ENCODE results near the gene NR1D2. TPM values are rescaled to one million over a fixed set of nuclear protein-coding genes. Genes with fewer than 3 reads are reported as not detected.

The NR1D2 gene
- total RNA-seq, 1 experiment from 2014 or later, result 9.5 TPM

DNA sequence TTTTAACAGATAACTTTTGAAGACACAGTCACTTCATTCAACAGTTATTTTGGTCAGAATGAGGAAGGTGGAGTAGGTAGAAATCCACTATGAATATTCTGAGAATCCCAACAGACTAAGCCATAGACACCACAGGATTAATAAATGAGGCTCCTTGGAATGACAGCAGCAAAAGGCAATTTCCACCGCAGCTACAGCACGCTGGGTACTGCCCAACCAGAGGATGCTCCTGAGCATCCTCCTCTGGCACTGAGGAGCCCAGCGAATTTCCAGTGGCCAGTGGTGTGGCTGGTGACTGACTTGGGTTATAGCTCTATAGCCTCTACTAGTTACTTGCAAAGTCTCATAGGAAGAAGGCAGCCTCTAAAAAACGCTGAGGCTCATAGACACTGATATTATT lies 3.6 kb upstream of the NR1D2 start:
- Histone ChIP-seq H3K4me3 (ENCODE audit: low read depth in 2 of 2, low read length in 2 of 2) (no peak overlapping the region), H3K27ac (ENCODE audit: low read length) (no peak overlapping the region), H3K4me1 (ENCODE audit: control insufficient read depth, insufficient read depth, low read length) (peaks cover 7% of the 10 kb centered on the region), H3K36me3 (ENCODE audit: control insufficient read depth, insufficient read depth, low read length) (no peaks in the 10 kb centered on the region; the same call in 1 of the 2 replicates), H3K27me3 (ENCODE audit: control insufficient read depth, insufficient read depth, low read length) (no peaks in the 10 kb centered on the region), H3K9me3 (ENCODE audit: control insufficient read depth, insufficient read depth, low read depth, low read length) (no peaks in the 10 kb centered on the region)
- no peak for ATAC-seq
- in situ Hi-C loops (cut with HindIII; ENCODE audit: low pct_unique_long_range_greater_than_20kb, low sequenced_read_pairs), result no loop called here
- intact Hi-C loops (cut with micrococcal nuclease; ENCODE audit: unreplicated experiment), result no loop called here
- CTCF ChIA-PET, result no interaction called here
- DNase-seq (ENCODE audit: low read depth, low spot score), result no peak
- no TSS peak for BruUV-seq (replicated peaks)
- TF ChIP-seq CTCF (IDR thresholded peaks at IDR 0.05) (no peak), POLR2AphosphoS5 (IDR thresholded peaks at IDR 0.05; ENCODE audit: low read depth, low read length) (no peak), TCF7L2 (IDR thresholded peaks at IDR 0.05; ENCODE audit: low read depth, low read length) (no peak), SIN3A (IDR thresholded peaks at IDR 0.05; ENCODE audit: borderline replicate concordance, insufficient read depth, low read depth, low read length) (no peak)
- TF ChIP-seq, protein P1, sequence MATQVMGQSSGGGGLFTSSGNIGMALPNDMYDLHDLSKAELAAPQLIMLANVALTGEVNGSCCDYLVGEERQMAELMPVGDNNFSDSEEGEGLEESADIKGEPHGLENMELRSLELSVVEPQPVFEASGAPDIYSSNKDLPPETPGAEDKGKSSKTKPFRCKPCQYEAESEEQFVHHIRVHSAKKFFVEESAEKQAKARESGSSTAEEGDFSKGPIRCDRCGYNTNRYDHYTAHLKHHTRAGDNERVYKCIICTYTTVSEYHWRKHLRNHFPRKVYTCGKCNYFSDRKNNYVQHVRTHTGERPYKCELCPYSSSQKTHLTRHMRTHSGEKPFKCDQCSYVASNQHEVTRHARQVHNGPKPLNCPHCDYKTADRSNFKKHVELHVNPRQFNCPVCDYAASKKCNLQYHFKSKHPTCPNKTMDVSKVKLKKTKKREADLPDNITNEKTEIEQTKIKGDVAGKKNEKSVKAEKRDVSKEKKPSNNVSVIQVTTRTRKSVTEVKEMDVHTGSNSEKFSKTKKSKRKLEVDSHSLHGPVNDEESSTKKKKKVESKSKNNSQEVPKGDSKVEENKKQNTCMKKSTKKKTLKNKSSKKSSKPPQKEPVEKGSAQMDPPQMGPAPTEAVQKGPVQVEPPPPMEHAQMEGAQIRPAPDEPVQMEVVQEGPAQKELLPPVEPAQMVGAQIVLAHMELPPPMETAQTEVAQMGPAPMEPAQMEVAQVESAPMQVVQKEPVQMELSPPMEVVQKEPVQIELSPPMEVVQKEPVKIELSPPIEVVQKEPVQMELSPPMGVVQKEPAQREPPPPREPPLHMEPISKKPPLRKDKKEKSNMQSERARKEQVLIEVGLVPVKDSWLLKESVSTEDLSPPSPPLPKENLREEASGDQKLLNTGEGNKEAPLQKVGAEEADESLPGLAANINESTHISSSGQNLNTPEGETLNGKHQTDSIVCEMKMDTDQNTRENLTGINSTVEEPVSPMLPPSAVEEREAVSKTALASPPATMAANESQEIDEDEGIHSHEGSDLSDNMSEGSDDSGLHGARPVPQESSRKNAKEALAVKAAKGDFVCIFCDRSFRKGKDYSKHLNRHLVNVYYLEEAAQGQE (IDR thresholded peaks at IDR 0.05; ENCODE audit: insufficient read depth in 1 of 2, low read depth in 2 of 2, low read length in 1 of 2), result no peak
- POLR2A ChIA-PET, result no interaction called here

GRCh38 chr3:23942546-23942945 lies 2.5 kb upstream of the NR1D2 start:
- POLR2A ChIA-PET, result interaction anchor here (0.7 kb wide), 1 partner anchor 26 kb away, joined by 3 read pairs; the partner anchor contains the start of genes NKIRAS1 and RPL15
- in situ Hi-C loops (cut with HindIII; ENCODE audit: low pct_unique_long_range_greater_than_20kb, low sequenced_read_pairs) (no loop called here), intact Hi-C loops (cut with micrococcal nuclease; ENCODE audit: unreplicated experiment) (no loop called here)

More at GRCh38 chr3:23942546-23942945, 2.5 kb upstream of the NR1D2 start:
- Histone ChIP-seq H3K27ac (ENCODE audit: low read length) (no peak overlapping the region), H3K4me3 (ENCODE audit: low read depth in 2 of 2, low read length in 2 of 2) (no peak overlapping the region), H3K27me3 (ENCODE audit: control insufficient read depth, insufficient read depth, low read length) (no peaks in the 10 kb centered on the region), H3K36me3 (ENCODE audit: control insufficient read depth, insufficient read depth, low read length) (no peaks in the 10 kb centered on the region; the same call in 1 of the 2 replicates), H3K4me1 (ENCODE audit: control insufficient read depth, insufficient read depth, low read length) (peaks cover 17% of the 10 kb centered on the region), H3K9me3 (ENCODE audit: control insufficient read depth, insufficient read depth, low read depth, low read length) (no peaks in the 10 kb centered on the region)
- no peak for TF ChIP-seq CTCF (IDR thresholded peaks at IDR 0.05)
- no TSS peak for BruUV-seq (replicated peaks)
- DNase-seq (ENCODE audit: low read depth, low spot score), result no peak
- CTCF ChIA-PET, result no interaction called here
- ATAC-seq, result no peak
